ENCODE data around the gene DAD1. TPM values are rescaled to one million over a fixed set of nuclear protein-coding genes. Genes with fewer than 3 reads are reported as not detected.

The DAD1 gene
- total RNA-seq, 2 donors from 2014 or later: 250 to 251 TPM

DNA sequence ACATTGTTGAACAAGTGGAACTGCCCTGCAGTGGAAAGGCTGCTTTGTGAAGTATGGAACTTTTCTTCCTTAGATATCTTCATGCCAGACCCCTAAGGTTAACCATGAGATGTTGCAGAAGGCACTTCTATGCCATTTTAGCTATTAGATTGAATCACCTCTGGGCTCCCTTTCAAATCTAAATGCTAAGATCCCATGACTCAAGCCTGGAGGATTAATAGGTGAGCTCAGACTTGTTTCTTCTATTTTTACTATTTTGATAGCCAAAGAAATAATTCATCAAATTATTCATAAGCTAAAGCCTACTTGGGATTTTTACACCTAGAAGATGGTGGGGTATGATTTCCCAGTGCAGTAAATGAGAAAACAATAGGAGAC is 64.3 kb downstream of the DAD1 start:
- no peaks in the 10 kb centered on the region for H3K9me3 ChIP-seq
- H3K27ac ChIP-seq: no peak overlapping the region
- TF ChIP-seq, protein P1, sequence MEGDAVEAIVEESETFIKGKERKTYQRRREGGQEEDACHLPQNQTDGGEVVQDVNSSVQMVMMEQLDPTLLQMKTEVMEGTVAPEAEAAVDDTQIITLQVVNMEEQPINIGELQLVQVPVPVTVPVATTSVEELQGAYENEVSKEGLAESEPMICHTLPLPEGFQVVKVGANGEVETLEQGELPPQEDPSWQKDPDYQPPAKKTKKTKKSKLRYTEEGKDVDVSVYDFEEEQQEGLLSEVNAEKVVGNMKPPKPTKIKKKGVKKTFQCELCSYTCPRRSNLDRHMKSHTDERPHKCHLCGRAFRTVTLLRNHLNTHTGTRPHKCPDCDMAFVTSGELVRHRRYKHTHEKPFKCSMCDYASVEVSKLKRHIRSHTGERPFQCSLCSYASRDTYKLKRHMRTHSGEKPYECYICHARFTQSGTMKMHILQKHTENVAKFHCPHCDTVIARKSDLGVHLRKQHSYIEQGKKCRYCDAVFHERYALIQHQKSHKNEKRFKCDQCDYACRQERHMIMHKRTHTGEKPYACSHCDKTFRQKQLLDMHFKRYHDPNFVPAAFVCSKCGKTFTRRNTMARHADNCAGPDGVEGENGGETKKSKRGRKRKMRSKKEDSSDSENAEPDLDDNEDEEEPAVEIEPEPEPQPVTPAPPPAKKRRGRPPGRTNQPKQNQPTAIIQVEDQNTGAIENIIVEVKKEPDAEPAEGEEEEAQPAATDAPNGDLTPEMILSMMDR (IDR thresholded peaks at IDR 0.05): no peak
- peaks cover 0 to 10% of the 10 kb centered on the region in 2 donors for H3K4me1 ChIP-seq
- no peak overlapping the region for H3K4me3 ChIP-seq
- DNase-seq (ENCODE audit: low spot score): no peak
- H3K27me3 ChIP-seq: no peaks in the 10 kb centered on the region
- no peaks in the 10 kb centered on the region for H3K36me3 ChIP-seq

DNA sequence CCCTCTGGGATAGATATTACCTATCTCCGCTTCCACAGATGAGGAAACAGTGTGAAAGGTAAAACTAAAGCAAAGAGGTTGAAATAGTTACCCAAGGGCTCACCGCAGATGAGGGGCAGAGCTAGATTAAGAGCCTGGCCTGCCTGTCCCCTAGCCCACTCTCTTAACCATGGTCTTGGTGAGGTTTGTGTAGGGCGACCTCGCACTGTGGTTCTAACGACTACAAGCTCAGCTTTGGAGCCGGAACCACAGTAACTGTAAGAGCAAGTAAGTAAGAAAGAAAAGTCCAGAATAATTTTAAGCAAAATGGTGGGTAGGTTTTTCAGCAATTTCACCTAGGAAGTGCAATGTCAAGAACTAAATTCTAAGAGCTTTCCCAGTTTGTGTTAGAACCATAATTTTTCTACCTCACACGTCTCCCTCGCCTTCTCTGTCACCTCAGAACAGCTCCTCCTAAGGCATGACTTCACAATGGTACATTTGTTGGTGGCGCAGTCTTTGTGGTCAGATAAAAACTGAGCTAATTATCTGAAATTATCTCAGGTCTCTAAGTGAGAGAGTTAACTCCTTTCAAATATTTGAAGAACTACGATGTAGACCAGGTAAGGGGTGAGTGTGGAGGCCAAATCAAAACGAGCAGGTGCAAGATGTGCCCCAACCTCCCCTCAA is 64.8 kb downstream of the DAD1 start:
- no peak overlapping the region for H3K4me3 ChIP-seq
- no peaks in the 10 kb centered on the region for H3K9me3 ChIP-seq
- H3K27ac ChIP-seq: no peak overlapping the region
- DNase-seq (ENCODE audit: low spot score): no peak
- H3K36me3 ChIP-seq: no peaks in the 10 kb centered on the region
- TF ChIP-seq, protein P1 (IDR thresholded peaks at IDR 0.05): no peak
- H3K4me1 ChIP-seq: peaks cover 0 to 10% of the 10 kb centered on the region in 2 donors
- H3K27me3 ChIP-seq: no peaks in the 10 kb centered on the region

DNA sequence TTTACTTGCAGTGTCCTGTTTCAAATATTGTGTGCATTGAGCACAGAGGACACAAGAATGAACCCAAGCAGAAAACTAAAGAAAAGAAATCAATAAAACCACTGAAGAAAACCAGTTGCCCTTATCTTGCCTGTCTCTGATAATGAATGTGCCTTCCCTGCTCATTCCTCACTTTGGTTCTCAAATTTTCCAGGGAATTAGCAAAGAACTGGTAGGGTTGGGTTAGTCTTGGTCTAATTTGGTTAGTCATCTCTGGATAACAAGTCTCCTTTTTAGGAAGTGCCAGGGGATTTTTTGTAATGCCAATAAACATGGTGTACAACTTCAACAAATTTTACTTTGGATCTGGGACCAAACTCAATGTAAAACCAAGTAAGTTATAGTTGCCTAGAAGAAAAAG is 65.7 kb downstream of the DAD1 start:
- H3K27me3 ChIP-seq: no peaks in the 10 kb centered on the region
- no peak overlapping the region for H3K4me3 ChIP-seq
- peaks cover 0 to 12% of the 10 kb centered on the region in 2 donors for H3K4me1 ChIP-seq
- H3K9me3 ChIP-seq: no peaks in the 10 kb centered on the region
- H3K36me3 ChIP-seq: no peaks in the 10 kb centered on the region
- DNase-seq (ENCODE audit: low spot score): no peak
- TF ChIP-seq, protein P1 (IDR thresholded peaks at IDR 0.05): no peak
- H3K27ac ChIP-seq: no peak overlapping the region

DNA sequence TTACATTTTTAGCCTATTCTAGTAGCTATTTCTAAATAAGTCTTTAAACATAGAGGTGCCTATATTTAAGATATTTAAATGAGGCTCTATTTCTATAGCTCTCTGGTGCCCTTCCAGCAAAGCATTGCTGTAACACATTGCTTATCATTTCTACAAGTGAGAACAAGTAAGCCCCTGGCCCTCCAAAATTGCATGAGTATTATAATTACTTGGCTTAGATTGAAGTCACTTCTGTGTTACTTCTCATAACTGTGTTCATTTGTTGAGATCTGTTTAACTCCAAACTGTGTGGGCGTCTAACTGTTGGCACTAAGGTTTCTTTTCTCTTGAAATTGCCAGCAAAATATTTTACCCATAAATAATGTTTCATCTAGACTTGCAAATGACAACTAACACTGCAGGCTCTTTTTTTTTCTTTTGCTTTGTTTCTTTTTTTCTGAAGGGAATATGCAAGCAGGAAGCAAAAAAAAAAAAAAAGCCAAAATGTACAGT is 66.5 kb downstream of the DAD1 start:
- TF ChIP-seq, protein P1 (IDR thresholded peaks at IDR 0.05): no peak
- no peak overlapping the region for H3K27ac ChIP-seq
- no peaks in the 10 kb centered on the region for H3K27me3 ChIP-seq
- H3K36me3 ChIP-seq: no peaks in the 10 kb centered on the region
- DNase-seq (ENCODE audit: low spot score): no peak
- no peaks in the 10 kb centered on the region for H3K9me3 ChIP-seq
- no peak overlapping the region for H3K4me3 ChIP-seq
- H3K4me1 ChIP-seq: peaks cover 0 to 20% of the 10 kb centered on the region in 2 donors

DNA sequence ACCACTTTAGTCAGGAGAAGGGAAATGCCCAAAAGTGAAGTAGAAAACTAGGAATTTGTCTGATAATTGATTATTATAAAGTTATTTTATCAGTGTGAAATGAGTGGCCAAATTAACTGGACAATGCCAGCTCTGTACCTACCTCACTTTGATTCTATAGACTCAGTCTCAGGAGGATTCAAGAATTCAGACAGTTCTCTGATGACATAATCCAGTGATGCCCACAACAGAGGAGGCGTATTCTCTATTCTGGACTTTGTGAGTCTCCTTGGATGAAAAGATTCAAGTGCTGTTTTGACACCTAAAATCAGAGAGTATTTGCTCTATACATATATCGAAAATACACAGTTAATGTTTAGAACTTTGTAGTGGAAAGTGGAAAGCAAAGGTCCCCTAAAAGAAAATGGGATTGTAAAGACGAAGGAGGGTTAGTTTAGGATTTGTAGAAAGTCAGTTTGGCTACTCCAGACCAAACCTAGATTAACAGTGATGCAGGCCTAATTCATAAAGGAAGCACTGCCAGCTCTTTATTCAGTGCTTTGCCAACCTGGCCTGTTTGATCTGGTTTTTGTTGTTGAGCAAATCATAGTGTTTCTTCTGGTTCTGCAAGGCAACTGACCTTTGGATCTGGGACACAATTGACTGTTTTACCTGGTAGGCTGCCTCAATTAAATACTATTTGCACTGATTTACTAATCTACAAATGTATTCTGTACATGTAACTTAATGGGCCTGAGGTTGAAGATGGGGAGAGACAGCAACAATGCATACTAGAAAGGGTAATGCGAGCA is 67.4 kb downstream of the DAD1 start:
- Histone ChIP-seq H3K27ac (no peak overlapping the region), H3K4me3 (no peak overlapping the region), H3K27me3 (no peaks in the 10 kb centered on the region), H3K36me3 (no peaks in the 10 kb centered on the region), H3K4me1 (peaks cover 0 to 23% of the 10 kb centered on the region in 2 donors), H3K9me3 (no peaks in the 10 kb centered on the region)
- DNase-seq (ENCODE audit: low spot score): no peak
- TF ChIP-seq, protein P1 (IDR thresholded peaks at IDR 0.05): no peak
